Activated T-cell treated with anti-CD3 and anti-CD28 coated beads for 4 hours (primary cell): ENCODE measurements around the gene ZNF709.
"Not testable (repeated sequence)": the region's sequence is repeated elsewhere in the genome, so short reads cannot be mapped to it uniquely, and the experiment has no call there.

ENCODE experiments used
- DNase-seq: peaks from one replicate; pipeline ENCODE4 v3.0.0-alpha.2; 2020

The ZNF709 gene

GRCh38 chr19:12450844-12451243, 33.8 kb downstream of the ZNF709 start:
- DNase-seq = no peak

GRCh38 chr19:12448808-12449207, 35.8 kb downstream of the ZNF709 start:
- no peak for DNase-seq

GRCh38 chr19:12440541-12441316, 43.9 kb downstream of the ZNF709 start, which contains the start of gene ZNF443:
Gene ZNF443 (minus strand): TSS chr19:12441021. CDS start chr19:12440914, 107 bp downstream.
- peak; percentile 99 for DNase-seq

GRCh38 chr19:12439686-12440540, 44.7 kb downstream of the ZNF709 start:
- peak; percentile 50 for DNase-seq

- DNase-seq = not testable (repeated sequence)
These were observed 53.8 kb downstream of the ZNF709 start for GRCh38 chr19:12430726-12431299.

GRCh38 chr19:12425888-12426274, 58.7 kb downstream of the ZNF709 start:
- DNase-seq = no peak

GRCh38 chr19:12425236-12425887, 59.3 kb downstream of the ZNF709 start:
- DNase-seq = no peak

GRCh38 chr19:12417273-12417672, 67.3 kb downstream of the ZNF709 start:
- not testable (repeated sequence) for DNase-seq

GRCh38 chr19:12411893-12412292, 72.7 kb downstream of the ZNF709 start:
- no peak for DNase-seq
